Neural cell (in vitro differentiated cells): Measurements from ENCODE around the gene MPIG6B. TPM values are rescaled to one million over a fixed set of nuclear protein-coding genes. Genes with fewer than 3 reads are reported as not detected.

Source experiments
- H2AFZ ChIP-seq: fragments of 200-600, 300-800 bp; sonication (generic), shearing (Covaris generic); 2 replicates; pipeline ENCODE4 v1.6.0; 2014; ENCODE audit warnings: low read depth, mild to moderate bottlenecking, antibody characterized with exemption, low read length, moderate library complexity
- H3F3A ChIP-seq: fragments of 200-600 bp; shearing (Covaris generic); 2 replicates; pipeline ENCODE4 v1.6.1; 2016; ENCODE audit warnings: mild to moderate bottlenecking, moderate library complexity, mixed read lengths, antibody characterized with exemption, low read length; ENCODE audit not compliant: insufficient read depth, poor library complexity, severe bottlenecking
- H3K27ac ChIP-seq: fragments of 200-600, 300-800 bp; sonication (generic), shearing (Covaris generic); 2 replicates; pipeline ENCODE4 v1.5.1; 2014; ENCODE audit warnings: mild to moderate bottlenecking, low read length, moderate library complexity
- H3K27me3 ChIP-seq: fragments of 300-800, 200-600 bp; sonication (generic), shearing (Covaris generic); 2 replicates; pipeline ENCODE4 v1.6.0; 2014; ENCODE audit warnings: mild to moderate bottlenecking, low read depth, low read length, moderate library complexity; ENCODE audit not compliant: insufficient read depth
- H3K36me3 ChIP-seq: fragments of 300-800, 200-600 bp; sonication (generic), shearing (Covaris generic); 2 replicates; pipeline ENCODE4 v1.5.1; 2014; ENCODE audit warnings: mild to moderate bottlenecking, antibody characterized with exemption, low read length, moderate library complexity; ENCODE audit not compliant: insufficient read depth
- H3K4me2 ChIP-seq: fragments of 300-800, 200-600 bp; sonication (generic), shearing (Covaris generic); 2 replicates; pipeline ENCODE4 v1.6.0; 2014; ENCODE audit warnings: mild to moderate bottlenecking, low read length
- H3K4me3 ChIP-seq: fragments of 300-800, 200-600 bp; sonication (generic), shearing (Covaris generic); 2 replicates; pipeline ENCODE4 v1.5.1; 2014; ENCODE audit warnings: mild to moderate bottlenecking, low read length, moderate library complexity
- H3K79me2 ChIP-seq: fragments of 200-600 bp; shearing (Covaris generic); replicated peaks from 2 replicates; pipeline ENCODE4 v1.6.0; 2014; ENCODE audit warnings: mild to moderate bottlenecking, low read length, moderate library complexity; ENCODE audit not compliant: insufficient read depth
- H3K9ac ChIP-seq: fragments of 300-800, 200-600 bp; sonication (generic), shearing (Covaris generic); 2 replicates; pipeline ENCODE4 v1.6.1; 2016; ENCODE audit warnings: mild to moderate bottlenecking, low read length, mixed read lengths
- H3K9me2 ChIP-seq: fragments of 200-600 bp; shearing (Covaris generic); 2 replicates; pipeline ENCODE4 v1.6.1; 2016; ENCODE audit warnings: mild to moderate bottlenecking, low read length, mixed read lengths; ENCODE audit not compliant: insufficient read depth
- H3K9me3 ChIP-seq: fragments of 200-600, 300-800 bp; sonication (generic), shearing (Covaris generic); 2 replicates; pipeline ENCODE4 v1.6.1; 2016; ENCODE audit warnings: mild to moderate bottlenecking, mixed run types, low read length, moderate library complexity, mixed read lengths
- H4K20me1 ChIP-seq: fragments of 200-600 bp; shearing (Covaris generic); 2 replicates; pipeline ENCODE4 v1.6.1; 2016; ENCODE audit warnings: mild to moderate bottlenecking, mixed run types; ENCODE audit not compliant: insufficient read depth
- EP300 ChIP-seq: fragments of 450-650 bp; conservative IDR thresholded peaks from 2 replicates; pipeline ENCODE4 v1.6.1; 2014; ENCODE audit warnings: antibody characterized with exemption, mild to moderate bottlenecking, moderate library complexity; ENCODE audit not compliant: poor library complexity, severe bottlenecking
- EZH2 ChIP-seq: fragments of 200-600, 300-800 bp; shearing (Covaris generic), sonication (generic); IDR thresholded peaks from 2 replicates; pipeline ENCODE4 v1.6.1; 2014; ENCODE audit warnings: antibody characterized with exemption, low read length, borderline replicate concordance, mild to moderate bottlenecking; ENCODE audit not compliant: insufficient read depth, poor library complexity, severe bottlenecking
- MXI1 ChIP-seq: fragments of 450-650 bp; conservative IDR thresholded peaks from 2 replicates; pipeline ENCODE4 v1.6.1; 2014; ENCODE audit warnings: antibody characterized with exemption, mild to moderate bottlenecking; ENCODE audit not compliant: poor library complexity, severe bottlenecking
- POLR2AphosphoS5 ChIP-seq: IDR thresholded peaks from 2 replicates; pipeline ENCODE4 v1.6.1; 2012
- RAD21 ChIP-seq: fragments of 450-650 bp; conservative IDR thresholded peaks from 2 replicates; pipeline ENCODE4 v1.6.1; 2014; ENCODE audit warnings: antibody characterized with exemption, mild to moderate bottlenecking, moderate library complexity
- REST ChIP-seq: IDR thresholded peaks from 2 replicates; pipeline ENCODE4 v1.6.1; 2012; ENCODE audit warnings: borderline replicate concordance
- SMC3 ChIP-seq: fragments of 450-650 bp; conservative IDR thresholded peaks from 2 replicates; pipeline ENCODE4 v1.6.1; 2014; ENCODE audit warnings: antibody characterized with exemption, mild to moderate bottlenecking, moderate library complexity; ENCODE audit not compliant: poor library complexity
- TAF1 ChIP-seq: IDR thresholded peaks from 2 replicates; pipeline ENCODE4 v1.6.1; 2012; ENCODE audit warnings: low read depth
- polyA plus RNA-seq: library from polyadenylated mRNA; depleted of rRNA; stranded (reverse); fragments of >200 nt; gene quantifications from 2 replicates; pipeline ENCODE4 v1.2.3, GENCODE V29; 2014
- TF ChIP-seq, protein P1 (sequence below): fragments of 450-650 bp; IDR thresholded peaks from 2 replicates; pipeline ENCODE4 v1.5.1; 2014; ENCODE audit warnings: antibody characterized with exemption, mild to moderate bottlenecking, moderate library complexity; ENCODE audit not compliant: poor library complexity, severe bottlenecking

The MPIG6B gene
- polyA plus RNA-seq, 1 donor from 2014 or later, result not detected

DNA sequence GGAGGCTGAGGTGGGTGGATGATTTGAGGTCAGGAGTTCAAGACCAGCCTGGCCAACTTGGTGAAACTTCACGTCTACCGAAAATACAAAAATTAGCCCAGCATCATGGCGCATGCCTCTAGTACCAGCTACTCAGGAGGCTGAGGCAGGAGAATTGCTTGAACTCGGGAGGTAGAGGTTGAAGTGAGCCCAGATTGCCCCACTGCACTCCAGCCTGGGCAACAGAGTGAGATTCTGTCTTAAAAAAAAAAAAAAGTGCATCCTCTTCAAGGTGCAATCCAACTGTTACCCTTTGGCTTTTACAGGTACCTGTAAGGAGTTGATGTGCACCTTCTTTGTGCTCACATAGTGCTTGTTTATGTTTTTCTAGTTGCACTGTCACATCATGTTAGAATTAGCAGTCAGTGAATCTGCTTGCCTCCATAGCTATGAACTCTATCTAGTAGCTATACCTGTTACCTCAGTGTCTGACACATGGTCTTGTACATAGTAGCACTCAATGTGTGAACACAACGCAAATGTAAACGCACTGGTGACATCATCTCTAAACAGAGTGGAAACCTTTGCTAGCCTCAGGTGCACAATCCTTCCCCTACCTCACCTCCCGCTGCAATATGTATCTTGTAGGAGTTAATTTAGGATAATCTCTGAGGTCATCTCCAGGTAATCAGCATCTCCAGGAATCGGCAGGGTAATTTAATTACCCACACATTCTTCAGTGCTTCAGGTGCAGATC is 26.3 kb downstream of the MPIG6B start:
- no peak for TF ChIP-seq REST
- no peak for TF ChIP-seq EP300
- no peak for TF ChIP-seq MXI1
- no peak for TF ChIP-seq EZH2
- TF ChIP-seq POLR2AphosphoS5, result no peak
- Histone ChIP-seq H3K27ac (no peak overlapping the region), H4K20me1 (no peaks in the 10 kb centered on the region), H3K27me3 (no peaks in the 10 kb centered on the region), H3K9me3 (no peaks in the 10 kb centered on the region), H3F3A (no peaks in the 10 kb centered on the region), H3K4me3 (no peak overlapping the region), H3K4me2 (no peak overlapping the region), H3K9ac (no peak overlapping the region), H3K79me2 (no peaks in the 10 kb centered on the region), H3K9me2 (no peaks in the 10 kb centered on the region), H3K36me3 (no peaks in the 10 kb centered on the region), H2AFZ (no peak overlapping the region)

DNA sequence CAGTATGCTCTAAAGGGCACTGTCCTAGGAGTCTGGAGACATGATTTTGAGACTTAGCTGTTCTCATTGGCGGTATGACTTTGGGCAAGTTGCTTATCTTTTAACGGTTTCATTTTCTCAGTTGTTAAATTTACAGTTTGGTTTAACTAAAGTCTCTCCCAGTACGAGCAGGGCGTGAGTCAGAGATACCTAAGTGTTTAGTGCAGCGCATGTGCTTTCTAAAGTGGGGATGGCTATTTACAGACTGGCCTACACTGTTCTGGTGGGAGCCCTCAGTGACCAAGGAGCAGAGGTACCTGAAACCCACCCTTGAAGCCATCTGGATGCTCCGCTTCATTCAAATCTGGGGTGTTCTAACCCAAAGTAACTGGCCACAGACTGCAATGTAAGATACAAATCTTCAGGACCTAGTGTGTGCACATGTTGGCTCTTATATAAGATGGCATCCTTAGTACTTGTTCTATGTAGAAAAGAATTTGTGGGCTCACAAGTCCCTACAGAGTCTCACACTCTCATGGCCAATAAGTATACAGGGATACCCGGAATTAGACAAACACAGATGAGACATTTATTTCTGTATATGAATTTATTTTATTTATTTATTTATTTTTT is 27.3 kb downstream of the MPIG6B start:
- H2AFZ ChIP-seq, result no peak overlapping the region
- H3F3A ChIP-seq, result no peaks in the 10 kb centered on the region
- no peak overlapping the region for H3K9ac ChIP-seq
- H3K27me3 ChIP-seq, result no peaks in the 10 kb centered on the region
- no peaks in the 10 kb centered on the region for H3K36me3 ChIP-seq
- no peaks in the 10 kb centered on the region for H3K79me2 ChIP-seq
- H3K27ac ChIP-seq, result no peak overlapping the region
- no peak overlapping the region for H3K4me3 ChIP-seq
- no peaks in the 10 kb centered on the region for H4K20me1 ChIP-seq
- H3K9me3 ChIP-seq, result no peaks in the 10 kb centered on the region
- H3K9me2 ChIP-seq, result no peaks in the 10 kb centered on the region
- no peak overlapping the region for H3K4me2 ChIP-seq
- TF ChIP-seq SMC3 (no peak), EP300 (no peak), POLR2AphosphoS5 (no peak), MXI1 (no peak), TAF1 (no peak), RAD21 (no peak), REST (no peak), EZH2 (no peak)
- TF ChIP-seq, protein P1, sequence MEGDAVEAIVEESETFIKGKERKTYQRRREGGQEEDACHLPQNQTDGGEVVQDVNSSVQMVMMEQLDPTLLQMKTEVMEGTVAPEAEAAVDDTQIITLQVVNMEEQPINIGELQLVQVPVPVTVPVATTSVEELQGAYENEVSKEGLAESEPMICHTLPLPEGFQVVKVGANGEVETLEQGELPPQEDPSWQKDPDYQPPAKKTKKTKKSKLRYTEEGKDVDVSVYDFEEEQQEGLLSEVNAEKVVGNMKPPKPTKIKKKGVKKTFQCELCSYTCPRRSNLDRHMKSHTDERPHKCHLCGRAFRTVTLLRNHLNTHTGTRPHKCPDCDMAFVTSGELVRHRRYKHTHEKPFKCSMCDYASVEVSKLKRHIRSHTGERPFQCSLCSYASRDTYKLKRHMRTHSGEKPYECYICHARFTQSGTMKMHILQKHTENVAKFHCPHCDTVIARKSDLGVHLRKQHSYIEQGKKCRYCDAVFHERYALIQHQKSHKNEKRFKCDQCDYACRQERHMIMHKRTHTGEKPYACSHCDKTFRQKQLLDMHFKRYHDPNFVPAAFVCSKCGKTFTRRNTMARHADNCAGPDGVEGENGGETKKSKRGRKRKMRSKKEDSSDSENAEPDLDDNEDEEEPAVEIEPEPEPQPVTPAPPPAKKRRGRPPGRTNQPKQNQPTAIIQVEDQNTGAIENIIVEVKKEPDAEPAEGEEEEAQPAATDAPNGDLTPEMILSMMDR, result no peak
